ENCODE data around the gene POLN. TPM values are rescaled to one million over a fixed set of nuclear protein-coding genes. Genes with fewer than 3 reads are reported as not detected.

The POLN gene
- total and polyA plus RNA-seq, 2 of the 4 experiments (the other 2 are of a cell fraction), result 0.63 to 0.72 TPM

GRCh38 chr4:2069986-2070385, 171.9 kb downstream of the POLN start:
- Histone ChIP-seq H2BK15ac (ENCODE audit: low read depth, low read length) (no peak overlapping the region), H2BK5ac (ENCODE audit: low read depth, low read length, poor library complexity, severe bottlenecking) (no peak overlapping the region), H2BK20ac (ENCODE audit: low read depth, low read length) (no peak overlapping the region), H3K27me3 (ENCODE audit: control insufficient read depth, insufficient read depth, low read length) (peaks cover 10% of the 10 kb centered on the region; the same call in 1 of the 2 replicates), H2AK5ac (ENCODE audit: low read depth, low read length) (no peak overlapping the region), H3K4ac (ENCODE audit: low read depth, low read length) (no peak overlapping the region), H3K4me3 (ENCODE audit: insufficient read depth, low read depth, low read length) (no peak overlapping the region), H3K18ac (ENCODE audit: low read depth, low read length) (no peak overlapping the region), H4K91ac (ENCODE audit: insufficient read depth, low read depth, low read length) (no peak overlapping the region), H3K9me3 (ENCODE audit: control insufficient read depth, insufficient read depth, low read length) (no peaks in the 10 kb centered on the region), H2BK120ac (ENCODE audit: low read depth, low read length) (no peak overlapping the region), H3K4me1 (ENCODE audit: control insufficient read depth, insufficient read depth, low read length) (no peaks in the 10 kb centered on the region), H4K20me1 (ENCODE audit: insufficient read depth, low read length) (no peaks in the 10 kb centered on the region), H3K9ac (ENCODE audit: low read depth, low read length) (no peak overlapping the region), H3K56ac (ENCODE audit: extremely low read depth, insufficient read depth, low read length) (no peak overlapping the region), H3K23ac (ENCODE audit: low read depth, low read length) (no peak overlapping the region), H4K5ac (ENCODE audit: low read depth, low read length) (no peak overlapping the region), H3K27ac (ENCODE audit: insufficient read depth, low read length) (no peak overlapping the region), H2AFZ (replicated peaks; ENCODE audit: low read length, poor library complexity) (no peak overlapping the region), H4K8ac (ENCODE audit: low read depth in 2 of 2, low read length in 2 of 2) (no peak overlapping the region), H2AK9ac (replicated peaks; ENCODE audit: low read depth, low read length, poor library complexity) (no peak overlapping the region), H3K36me3 (ENCODE audit: control insufficient read depth, insufficient read depth, low read length) (no peaks in the 10 kb centered on the region), H3K14ac (replicated peaks; ENCODE audit: low read depth, low read length) (no peak overlapping the region), H3K9me1 (ENCODE audit: insufficient read depth, low read length) (peaks cover 6% of the 10 kb centered on the region; the same call in 1 of the 2 replicates), H3K79me1 (ENCODE audit: low read depth in 1 of 2, low read length in 2 of 2) (no peaks in the 10 kb centered on the region), H3K4me2 (ENCODE audit: low read depth, low read length) (no peak overlapping the region)
- intact Hi-C loops (cut with micrococcal nuclease), result no loop called here
- DNase-seq, result no peak
- dilution Hi-C loops (cut with HindIII; ENCODE audit: low sequenced_read_pairs, unreplicated experiment), result no loop called here
- 53% methylated on average over 4 of the region's 14 CpGs; no CpG with 5 or more reads in 1 of the 2 experiments for WGBS, 2 experiments (ENCODE audit: extremely low coverage in 2 of 2, insufficient read length in 1 of 2)
- POLR2A ChIA-PET (ENCODE audit: unreplicated experiment), result no interaction called here
- ATAC-seq (ENCODE audit: low read depth), result no peak
- CTCF ChIA-PET, result no interaction called here
- no peak for TF ChIP-seq RAD21 (IDR thresholded peaks at IDR 0.05; ENCODE audit: low read length)
- no peak for TF ChIP-seq CEBPB (IDR thresholded peaks at IDR 0.05; ENCODE audit: low read depth, low read length)
- no peak for TF ChIP-seq POLR2A (IDR thresholded peaks at IDR 0.05; ENCODE audit: low read depth, low read length)
- no peak for TF ChIP-seq MAZ (IDR thresholded peaks at IDR 0.05; ENCODE audit: borderline replicate concordance, low read depth, low read length)
- no peak for TF ChIP-seq MAFK (IDR thresholded peaks at IDR 0.05; ENCODE audit: low read depth, low read length)
- TF ChIP-seq, protein P1, sequence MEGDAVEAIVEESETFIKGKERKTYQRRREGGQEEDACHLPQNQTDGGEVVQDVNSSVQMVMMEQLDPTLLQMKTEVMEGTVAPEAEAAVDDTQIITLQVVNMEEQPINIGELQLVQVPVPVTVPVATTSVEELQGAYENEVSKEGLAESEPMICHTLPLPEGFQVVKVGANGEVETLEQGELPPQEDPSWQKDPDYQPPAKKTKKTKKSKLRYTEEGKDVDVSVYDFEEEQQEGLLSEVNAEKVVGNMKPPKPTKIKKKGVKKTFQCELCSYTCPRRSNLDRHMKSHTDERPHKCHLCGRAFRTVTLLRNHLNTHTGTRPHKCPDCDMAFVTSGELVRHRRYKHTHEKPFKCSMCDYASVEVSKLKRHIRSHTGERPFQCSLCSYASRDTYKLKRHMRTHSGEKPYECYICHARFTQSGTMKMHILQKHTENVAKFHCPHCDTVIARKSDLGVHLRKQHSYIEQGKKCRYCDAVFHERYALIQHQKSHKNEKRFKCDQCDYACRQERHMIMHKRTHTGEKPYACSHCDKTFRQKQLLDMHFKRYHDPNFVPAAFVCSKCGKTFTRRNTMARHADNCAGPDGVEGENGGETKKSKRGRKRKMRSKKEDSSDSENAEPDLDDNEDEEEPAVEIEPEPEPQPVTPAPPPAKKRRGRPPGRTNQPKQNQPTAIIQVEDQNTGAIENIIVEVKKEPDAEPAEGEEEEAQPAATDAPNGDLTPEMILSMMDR (conservative IDR thresholded peaks at IDR 0.05; ENCODE audit: low read depth, low read length), result no peak
- no peak for TF ChIP-seq RCOR1 (IDR thresholded peaks at IDR 0.05; ENCODE audit: insufficient replicate concordance, low read length)
- no peak for TF ChIP-seq CHD1 (IDR thresholded peaks at IDR 0.05; ENCODE audit: low read depth, low read length)
- TF ChIP-seq, protein P2, sequence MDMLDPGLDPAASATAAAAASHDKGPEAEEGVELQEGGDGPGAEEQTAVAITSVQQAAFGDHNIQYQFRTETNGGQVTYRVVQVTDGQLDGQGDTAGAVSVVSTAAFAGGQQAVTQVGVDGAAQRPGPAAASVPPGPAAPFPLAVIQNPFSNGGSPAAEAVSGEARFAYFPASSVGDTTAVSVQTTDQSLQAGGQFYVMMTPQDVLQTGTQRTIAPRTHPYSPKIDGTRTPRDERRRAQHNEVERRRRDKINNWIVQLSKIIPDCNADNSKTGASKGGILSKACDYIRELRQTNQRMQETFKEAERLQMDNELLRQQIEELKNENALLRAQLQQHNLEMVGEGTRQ (IDR thresholded peaks at IDR 0.05; ENCODE audit: low read depth, low read length), result no peak
- no peak for TF ChIP-seq FOS (IDR thresholded peaks at IDR 0.05; ENCODE audit: low read depth, low read length)
- TF ChIP-seq ELK1 (IDR thresholded peaks at IDR 0.05; ENCODE audit: borderline replicate concordance, low read depth, low read length), result no peak
- TF ChIP-seq NFE2L2 (IDR thresholded peaks at IDR 0.05; ENCODE audit: low read depth, low read length), result no peak
- BruUV-seq (replicated peaks), result no TSS peak
- in situ Hi-C loops (cut with MboI; ENCODE audit: low sequenced_read_pairs), result no loop called here

All from IMR-90 (cell line).